Left ventricle myocardium superior (tissue), 1 donor: ENCODE measurements around the gene SSH2. TPM values are rescaled to one million over a fixed set of nuclear protein-coding genes. Genes with fewer than 3 reads are reported as not detected.
"Not testable (repeated sequence)": the region's sequence is repeated elsewhere in the genome, so short reads cannot be mapped to it uniquely, and the experiment has no call there.

Source experiments
- ATAC-seq: fragments of 200-7000 bp; cut with Tn5 transposase; one replicate; pipeline ENCODE4 v1.9.1; 2020; ENCODE audit warnings: mild to moderate bottlenecking, moderate library complexity
- DNase-seq: peaks from one replicate; pipeline ENCODE4 v3.0.0-alpha.2; 2020
- intact Hi-C: fragments of 100-400 bp; cut with micrococcal nuclease; formaldehyde crosslinking; loops from one replicate; pipeline ENCODE4 v1.11.0; 2022
- total RNA-seq: library from RNA; stranded (reverse); fragmentation: NEBNext Ultra II Directional; extraction: Animal tissue kit (Norgen Biotek cat#: 25700); gene quantifications from one replicate; pipeline ENCODE4 v1.2.1, GENCODE V29; 2021
- donor health status: DM: no; HTN: yes; CAD: no; lungs with severe emphysema.

SSH2 gene
- total RNA-seq, 1 donor from 2014 or later: 36.8 TPM

DNA sequence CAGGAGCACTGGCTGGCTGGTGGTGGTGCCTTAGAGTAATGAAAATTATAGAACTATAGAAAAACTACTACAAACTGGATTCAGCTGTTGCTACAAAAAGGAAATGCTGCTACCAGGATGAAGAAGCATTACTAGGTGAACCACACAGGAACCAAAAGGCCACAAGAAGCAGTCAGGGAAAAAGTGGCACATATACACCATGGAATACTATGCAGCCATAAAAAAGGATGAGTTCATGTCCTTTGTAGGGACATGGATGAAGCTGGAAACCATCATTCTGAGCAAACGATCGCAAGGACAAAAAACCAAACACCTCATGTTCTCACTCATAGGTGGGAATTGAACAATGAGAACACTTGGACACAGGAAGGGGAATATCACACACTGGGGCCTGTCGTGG, 5.9 kb upstream of the SSH2 start:
- DNase-seq, ATAC-seq, intact Hi-C loops: not testable (repeated sequence)

- no peak for DNase-seq
- intact Hi-C loops: no loop called here
- ATAC-seq: no peak
Measured at GRCh38 chr17:29933379-29933778, 3.4 kb upstream of the SSH2 start.

DNA sequence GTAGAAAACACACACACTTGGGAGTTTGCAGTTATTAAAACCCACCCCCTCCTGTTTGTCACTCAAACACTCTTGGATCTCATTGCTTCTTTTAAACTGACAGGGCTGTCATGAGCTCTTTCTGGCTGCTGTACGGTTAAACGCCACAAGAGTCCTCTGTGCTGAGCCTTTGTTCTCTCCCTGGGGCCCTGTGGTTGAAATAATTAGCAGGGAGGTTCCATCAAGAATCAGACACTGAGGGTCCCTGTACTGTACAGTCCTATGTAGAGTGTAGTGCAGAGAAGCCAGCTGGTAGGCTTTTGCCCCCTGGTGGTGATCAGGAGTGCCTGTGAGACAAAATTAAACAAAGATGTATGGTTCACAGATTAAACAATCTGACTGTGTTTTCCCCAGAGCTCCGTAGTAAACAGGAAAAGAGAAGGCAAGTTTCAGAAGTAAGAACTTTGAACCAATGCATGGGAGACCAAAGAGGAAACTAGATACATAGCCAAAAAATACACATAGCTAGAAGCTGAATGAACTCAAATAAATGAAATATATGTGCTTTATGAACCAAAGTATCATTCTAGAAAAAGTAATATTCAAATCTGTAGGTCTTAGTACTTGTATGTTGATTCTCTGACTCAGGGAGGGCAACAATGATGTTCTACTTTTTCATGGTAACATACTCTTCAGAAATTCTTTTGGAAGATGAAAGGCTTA, 1.4 kb upstream of the SSH2 start:
- peak; percentile 75 for ATAC-seq
- intact Hi-C loops: loop anchor here (1.0 kb wide), 1 partner anchor 123 kb away; no protein-coding TSS in a partner anchor
- peak; percentile 60 for DNase-seq

- ATAC-seq: peak; percentile 10
- intact Hi-C loops: loop anchor here (1.0 kb wide), 1 partner anchor 122 kb away; no protein-coding TSS in a partner anchor
- DNase-seq: no peak
Measured at GRCh38 chr17:29930409-29931010, 482 bp upstream of the SSH2 start.

GRCh38 chr17:29929006-29929532, 959 bp downstream of the SSH2 start:
- intact Hi-C loops: no loop called here

DNA sequence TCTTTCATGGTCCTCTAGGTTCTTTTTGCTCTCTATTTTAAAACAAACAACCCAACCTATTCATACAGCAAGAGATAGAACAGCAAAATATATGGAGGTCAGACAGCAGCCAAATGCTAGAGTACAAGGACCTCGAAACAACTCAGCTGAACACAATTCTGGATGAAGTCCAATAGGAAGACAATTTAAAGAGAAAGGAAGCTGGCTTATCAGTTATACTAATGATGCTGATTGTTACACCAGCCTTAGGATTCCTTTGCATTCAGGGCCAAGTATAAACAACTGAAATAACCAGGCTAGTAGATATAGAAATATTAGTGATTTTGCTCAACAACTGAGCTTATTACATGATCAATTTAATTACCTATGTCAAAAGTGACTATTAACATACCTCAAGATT, 2.5 kb downstream of the SSH2 start:
- no peak for ATAC-seq
- no peak for DNase-seq
- intact Hi-C loops: no loop called here

More at GRCh38 chr17:29929006-29929532, 959 bp downstream of the SSH2 start:
- DNase-seq (no peak), ATAC-seq (no peak)

GRCh38 chr17:29924786-29925185, 5.2 kb downstream of the SSH2 start:
- DNase-seq (no peak), ATAC-seq (no peak)
- intact Hi-C loops: no loop called here

GRCh38 chr17:29918922-29919856, 10.8 kb downstream of the SSH2 start:
- DNase-seq: no peak
- peak; percentile 31 for ATAC-seq
- intact Hi-C loops: no loop called here

DNA sequence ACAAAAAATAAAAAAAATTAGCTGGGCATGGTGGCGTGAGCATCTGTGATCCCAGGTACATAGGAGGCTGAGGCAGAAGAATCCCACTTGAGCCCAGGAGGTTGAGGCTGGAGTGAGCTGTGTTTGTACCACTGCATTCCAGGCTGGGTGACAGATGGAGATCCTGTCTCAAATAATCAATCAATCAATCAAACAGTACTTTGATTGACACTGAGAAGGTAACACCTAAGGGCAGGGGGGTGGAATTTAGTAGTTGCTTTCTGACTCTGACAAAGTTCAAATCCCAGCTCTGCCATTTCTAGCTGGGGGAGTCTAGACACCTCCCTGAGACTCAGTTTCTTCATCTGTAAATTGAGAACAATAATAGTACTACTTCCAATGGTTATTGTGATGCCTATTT, 12.0 kb downstream of the SSH2 start:
- no peak for ATAC-seq
- intact Hi-C loops: no loop called here
- DNase-seq: no peak

DNA sequence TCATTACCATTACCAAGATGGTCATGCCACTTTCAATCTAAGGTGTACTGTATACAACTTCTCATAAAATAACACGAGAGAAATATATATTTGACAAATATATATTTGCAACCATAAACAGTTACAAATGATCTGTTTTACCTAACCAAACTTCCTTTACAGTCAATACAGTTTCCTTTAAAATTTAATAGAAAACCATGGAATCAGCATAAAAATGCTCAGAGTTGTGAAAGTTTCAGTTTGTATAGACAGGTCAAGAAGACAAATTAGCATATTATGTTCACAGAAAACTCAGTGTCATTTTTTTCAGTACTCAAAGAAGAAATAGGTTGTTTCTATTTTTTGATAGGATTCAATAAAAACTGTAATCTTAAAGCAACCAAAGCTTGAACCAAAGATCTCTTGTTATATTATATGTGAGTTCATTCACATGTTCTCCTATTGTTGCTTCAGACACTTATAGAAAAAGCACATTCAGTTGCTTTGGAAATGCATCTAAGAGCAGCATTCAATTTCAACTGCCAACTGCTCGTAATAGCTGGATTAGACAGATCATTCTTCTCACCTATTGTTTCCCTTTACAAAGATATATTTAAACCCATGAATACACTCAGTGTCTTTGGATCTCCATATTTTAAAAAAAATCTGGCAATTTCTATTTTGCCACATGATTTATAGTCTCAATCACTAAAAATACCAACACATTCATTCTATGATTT, 15.1 kb downstream of the SSH2 start:
- no peak for ATAC-seq
- intact Hi-C loops: no loop called here
- DNase-seq: no peak

GRCh38 chr17:29911641-29912177, 18.3 kb downstream of the SSH2 start:
- intact Hi-C loops: no loop called here
- DNase-seq (no peak), ATAC-seq (no peak)

GRCh38 chr17:29909236-29910003, 20.6 kb downstream of the SSH2 start:
- DNase-seq (no peak), ATAC-seq (no peak)
- intact Hi-C loops: no loop called here

- intact Hi-C loops: no loop called here
- no peak for ATAC-seq
- no peak for DNase-seq
Measured at GRCh38 chr17:29906969-29907368, 23.1 kb downstream of the SSH2 start.

DNA sequence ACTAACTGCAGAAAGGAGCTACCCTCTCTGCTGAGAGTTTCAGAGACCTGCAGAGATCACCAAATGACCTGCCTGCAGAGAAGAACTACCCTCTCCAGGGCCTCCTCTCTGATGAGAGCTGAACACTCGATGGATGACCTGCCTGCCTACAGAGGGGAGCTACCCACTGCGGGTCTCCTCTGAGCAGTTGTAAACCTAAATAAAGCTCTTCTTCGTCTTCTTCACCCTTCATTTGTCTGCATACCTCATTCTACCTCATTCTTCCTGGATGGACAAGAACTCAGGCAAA, 24.2 kb downstream of the SSH2 start:
- ATAC-seq (no peak), DNase-seq (no peak)
- intact Hi-C loops: no loop called here

DNA sequence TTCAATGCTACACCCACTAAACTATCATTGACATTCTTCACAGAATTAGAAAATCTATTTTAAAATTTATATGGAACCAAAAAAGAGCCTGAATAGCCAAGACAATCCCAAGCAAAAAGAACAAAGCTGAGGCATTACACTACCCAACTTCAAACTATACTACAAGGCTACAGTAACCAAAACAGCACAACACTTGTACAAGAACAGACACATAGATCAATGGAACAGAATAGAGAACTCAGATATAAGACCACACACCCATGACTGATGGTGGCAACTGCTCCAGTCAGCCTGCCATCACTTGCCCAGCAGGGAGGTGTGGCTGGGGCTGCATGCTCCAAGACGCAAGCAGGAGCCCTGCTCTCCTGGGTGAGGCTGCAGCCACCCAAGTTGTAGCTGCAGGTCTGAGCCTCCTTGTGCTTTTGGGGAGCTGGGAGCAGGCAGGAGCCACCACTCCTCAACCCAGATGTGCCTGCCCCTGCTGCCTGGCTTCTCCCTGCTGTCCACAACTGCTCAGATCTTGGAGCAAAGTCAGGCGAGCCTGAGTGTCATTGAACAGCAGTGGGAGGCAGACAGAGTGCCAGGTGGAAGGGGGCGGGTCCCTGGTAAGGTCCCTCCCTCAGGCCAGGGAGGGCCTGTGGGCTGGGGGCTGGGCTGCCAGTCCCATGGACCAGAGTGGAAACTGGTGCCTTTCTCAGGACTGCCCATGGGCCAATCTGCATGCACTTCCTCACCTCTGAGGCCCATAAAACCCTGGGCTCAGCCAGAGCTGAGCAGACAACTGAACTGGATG, 24.7 kb downstream of the SSH2 start:
- ATAC-seq: no peak
- no peak for DNase-seq
- intact Hi-C loops: no loop called here

GRCh38 chr17:29903471-29903870, 26.6 kb downstream of the SSH2 start:
- DNase-seq: no peak
- ATAC-seq: no peak
- intact Hi-C loops: no loop called here

DNA sequence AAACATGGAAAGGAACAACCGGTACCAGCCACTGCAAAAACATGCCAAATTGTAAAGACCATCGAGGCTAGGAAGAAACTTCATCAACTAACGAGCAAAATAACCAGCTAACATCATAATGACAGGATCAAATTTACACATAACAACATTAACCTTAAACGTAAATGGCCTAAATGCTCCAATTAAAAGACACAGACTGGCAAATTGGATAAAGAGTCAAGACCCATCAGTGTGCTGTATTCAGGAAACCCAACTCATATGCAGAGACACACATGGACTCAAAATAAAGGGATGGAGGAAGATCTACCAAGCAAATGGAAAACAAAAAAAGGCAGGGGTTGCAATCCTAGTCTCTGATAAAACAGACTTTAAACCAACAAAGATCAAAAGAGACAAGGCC, 32.9 kb downstream of the SSH2 start:
- ATAC-seq, DNase-seq, intact Hi-C loops: not testable (repeated sequence)
